DMS53 (cell line): ENCODE data around the gene SYTL4.

ENCODE experiments used
- DNase-seq: peaks from one replicate; lab custom pipeline; 2025; lab: John Stamatoyannopoulos, UW

The SYTL4 gene

DNA sequence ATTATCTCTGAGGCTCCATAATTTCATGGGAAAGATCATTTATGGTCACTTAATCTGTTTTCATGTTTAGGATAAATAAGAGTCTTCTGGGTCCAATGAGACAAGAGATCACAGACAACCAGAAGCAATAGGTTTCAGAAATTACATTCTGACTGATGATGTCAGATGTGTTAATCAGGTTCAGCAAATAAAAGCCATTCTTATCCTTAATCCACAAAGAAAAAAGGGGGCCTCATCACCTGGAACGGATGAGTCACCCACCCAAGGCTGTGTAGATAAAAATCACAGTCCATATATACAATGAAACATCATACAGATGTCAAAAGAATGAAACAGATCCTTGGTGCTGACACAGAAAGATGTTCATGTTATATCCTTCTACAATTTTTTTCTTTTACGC lies 36.6 kb downstream of the SYTL4 start:
- peak; percentile 84 for DNase-seq

DNA sequence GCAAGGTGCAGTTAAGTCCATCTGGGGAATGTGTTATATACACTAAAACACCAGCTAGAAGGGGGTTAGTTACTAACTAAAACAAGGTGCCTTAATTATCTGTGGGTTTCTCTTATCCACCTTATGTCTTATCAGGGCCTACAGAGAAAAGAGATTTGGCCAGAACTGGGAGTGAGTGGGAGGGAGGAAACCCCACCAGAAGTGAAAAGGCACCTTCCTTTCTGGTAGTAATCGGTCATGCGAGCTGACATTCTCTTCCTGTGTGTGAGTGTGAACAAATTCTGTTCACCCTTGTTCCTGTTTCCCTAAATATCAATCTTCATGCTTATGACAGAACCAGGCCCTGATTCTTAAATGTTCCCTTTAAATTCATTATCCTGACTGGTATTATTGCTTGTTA lies 44.4 kb downstream of the SYTL4 start:
- no peak for DNase-seq

DNA sequence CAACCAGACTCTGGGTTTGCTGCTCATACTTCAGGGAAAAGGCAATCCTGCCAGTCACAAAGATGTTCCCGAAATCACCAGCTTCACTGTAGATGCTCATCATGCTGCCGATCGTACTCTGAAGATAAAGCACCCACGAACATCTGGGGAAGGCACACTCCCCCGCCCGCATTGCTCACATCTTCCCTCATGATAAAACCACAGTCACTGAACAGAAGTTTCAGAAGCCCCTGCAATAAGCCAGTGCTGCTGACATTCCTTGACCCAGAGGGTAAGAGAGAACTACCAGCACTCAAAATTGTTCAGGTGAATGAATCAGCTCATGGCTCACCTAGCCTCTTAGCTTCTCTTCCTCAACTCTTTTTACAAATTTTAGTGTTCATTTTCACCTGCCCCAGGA lies 44.8 kb downstream of the SYTL4 start:
- no peak for DNase-seq

DNA sequence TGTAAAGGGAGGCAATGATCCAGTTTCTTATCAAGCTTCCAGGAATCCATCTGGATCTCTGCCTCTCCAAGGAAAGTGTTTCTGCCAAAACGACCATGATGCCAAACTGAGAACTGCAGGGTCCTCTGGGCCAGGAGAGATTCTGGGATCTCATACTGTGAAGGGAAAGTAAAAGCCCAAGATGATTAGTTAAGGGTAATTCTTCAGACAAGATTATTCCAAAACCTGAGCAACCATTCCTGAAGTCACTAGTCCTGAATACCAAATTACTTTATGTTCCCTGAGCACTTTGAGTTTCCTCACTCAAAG lies 46.0 kb downstream of the SYTL4 start:
- DNase-seq = no peak

DNA sequence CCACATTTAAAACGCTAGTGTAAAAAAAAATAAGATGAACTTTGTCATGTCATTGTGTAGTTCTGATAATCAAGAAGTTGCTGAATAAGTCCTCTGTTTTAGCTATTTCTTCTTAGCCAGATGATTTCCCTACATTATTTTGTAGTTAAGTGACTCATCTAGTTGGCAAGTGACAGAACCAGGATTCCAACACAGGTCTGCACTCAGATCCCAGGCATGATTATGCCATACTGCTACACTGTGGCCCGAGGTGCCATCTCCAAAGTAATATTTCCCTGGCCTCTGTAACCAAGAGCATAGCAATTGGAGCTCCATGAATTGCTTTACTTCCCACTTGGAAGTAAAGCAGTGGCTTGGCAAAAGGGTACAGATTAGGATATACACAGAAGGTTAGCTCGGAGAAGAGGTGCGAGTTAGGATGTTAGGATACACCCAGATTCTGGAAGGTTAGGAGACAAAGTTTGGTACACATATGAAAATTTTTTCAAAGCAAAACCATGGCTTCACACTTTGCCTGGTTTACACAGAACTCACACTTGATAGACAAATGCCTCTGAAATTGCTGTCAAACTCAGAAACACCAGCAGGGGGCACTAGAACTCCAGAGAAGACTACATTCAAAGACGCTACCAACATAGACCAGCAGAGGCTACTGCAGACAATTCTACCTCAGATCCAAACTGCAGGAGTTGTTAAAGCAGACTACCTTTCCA lies 46.5 kb downstream of the SYTL4 start:
- DNase-seq = peak; percentile 83

DNA sequence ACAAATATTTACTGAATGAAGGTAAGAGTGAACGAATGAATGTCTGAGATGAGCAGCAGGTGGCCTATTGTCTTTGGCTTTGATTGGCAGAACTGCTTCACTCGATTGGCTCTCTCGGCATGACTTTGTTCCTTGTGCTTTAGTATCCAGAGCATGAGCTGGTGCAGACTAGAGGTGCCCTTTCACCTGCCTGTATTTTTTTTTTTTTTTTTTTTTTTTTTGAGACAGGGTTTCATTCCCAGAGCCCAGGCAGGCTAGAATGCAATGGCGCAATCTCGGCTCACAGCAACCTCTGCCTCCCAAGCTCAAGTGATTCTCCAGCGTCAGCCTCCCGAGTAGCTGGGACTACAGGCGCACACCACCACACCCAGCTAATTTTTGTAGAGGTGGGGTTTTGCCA lies 49.0 kb downstream of the SYTL4 start:
- no peak for DNase-seq

DNA sequence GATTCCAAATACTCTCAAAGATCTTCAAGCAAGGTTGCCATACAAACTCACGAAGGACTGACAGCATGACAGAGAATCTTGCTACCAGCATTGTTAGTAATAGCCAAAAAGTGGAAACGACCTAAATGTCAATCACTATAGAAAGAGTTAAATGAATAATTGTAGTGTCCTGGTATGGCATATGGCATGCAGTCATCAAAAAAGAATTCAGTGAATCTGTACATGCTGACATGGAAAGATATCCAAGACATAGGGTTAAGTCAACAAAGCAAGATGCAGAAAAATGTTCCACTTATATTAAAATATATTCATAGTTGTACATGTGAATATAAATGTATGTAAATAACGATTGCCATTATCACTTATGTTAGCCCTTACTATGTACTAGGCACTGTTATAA lies 50.3 kb downstream of the SYTL4 start:
- no peak for DNase-seq

DNA sequence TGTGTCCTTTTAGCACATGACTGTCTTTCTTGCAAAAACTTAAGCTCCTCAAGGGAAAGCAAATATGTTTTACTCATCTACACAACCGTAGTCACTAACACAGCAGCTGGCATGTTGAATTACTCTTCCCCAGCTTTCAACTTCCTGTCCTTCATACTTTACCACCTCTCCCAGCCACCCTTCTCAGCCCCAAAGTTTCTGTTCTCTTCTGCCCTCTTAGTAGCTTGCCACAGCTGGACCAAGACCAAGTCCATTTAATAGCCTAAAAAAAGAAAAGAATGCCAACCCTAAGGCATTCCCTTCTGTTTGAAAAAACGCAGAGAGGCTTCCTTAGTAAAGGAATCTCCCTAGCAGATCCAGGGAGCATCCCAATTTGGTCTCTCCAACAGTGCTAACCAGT lies 51.2 kb downstream of the SYTL4 start:
- no peak for DNase-seq

DNA sequence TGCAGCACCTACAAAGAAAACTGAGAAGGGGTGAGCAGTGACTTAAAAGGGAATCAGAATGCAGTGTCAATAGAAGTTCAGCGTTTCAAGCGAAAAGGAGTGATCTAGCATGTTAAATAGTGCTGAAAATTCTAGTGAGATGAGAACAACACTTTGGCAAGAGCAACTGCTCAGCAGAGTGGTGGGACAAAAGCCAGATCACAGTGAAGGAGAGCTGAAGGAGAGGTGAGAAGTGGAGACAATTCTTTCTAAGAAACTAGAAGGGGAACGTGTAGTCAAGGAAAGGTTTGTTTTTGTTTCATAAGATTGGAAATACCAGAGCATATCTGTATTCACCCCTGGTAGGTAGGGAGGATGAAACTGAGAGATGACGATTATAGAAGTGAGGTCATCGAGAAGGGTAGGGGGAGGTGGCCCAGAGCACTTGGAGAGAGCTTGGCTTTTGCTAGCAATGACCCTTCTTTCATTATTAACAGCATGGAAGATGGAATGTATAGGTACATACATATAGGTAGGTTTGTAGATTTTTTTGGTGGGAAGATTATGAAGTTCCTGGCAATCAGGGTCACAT lies 54.2 kb downstream of the SYTL4 start:
- DNase-seq = no peak

DNA sequence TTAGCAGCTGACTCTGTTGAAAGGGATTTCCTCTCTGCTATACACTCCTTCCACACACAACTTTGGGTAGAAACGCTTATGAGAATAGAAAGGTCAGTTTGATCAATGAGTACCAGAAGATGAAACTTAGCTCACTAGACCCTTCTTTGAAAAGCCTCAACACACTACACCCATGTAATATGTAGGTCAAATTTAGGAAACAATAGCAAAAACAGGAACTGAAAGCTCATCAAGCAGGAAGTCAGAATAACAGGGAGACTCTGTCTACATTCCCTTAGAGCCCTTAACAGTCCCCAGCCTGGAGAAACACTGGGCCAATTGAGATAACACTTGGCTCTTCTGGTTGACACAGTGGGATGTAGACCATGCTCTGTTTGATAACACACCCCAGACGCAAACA lies 57.2 kb downstream of the SYTL4 start:
- no peak for DNase-seq

DNA sequence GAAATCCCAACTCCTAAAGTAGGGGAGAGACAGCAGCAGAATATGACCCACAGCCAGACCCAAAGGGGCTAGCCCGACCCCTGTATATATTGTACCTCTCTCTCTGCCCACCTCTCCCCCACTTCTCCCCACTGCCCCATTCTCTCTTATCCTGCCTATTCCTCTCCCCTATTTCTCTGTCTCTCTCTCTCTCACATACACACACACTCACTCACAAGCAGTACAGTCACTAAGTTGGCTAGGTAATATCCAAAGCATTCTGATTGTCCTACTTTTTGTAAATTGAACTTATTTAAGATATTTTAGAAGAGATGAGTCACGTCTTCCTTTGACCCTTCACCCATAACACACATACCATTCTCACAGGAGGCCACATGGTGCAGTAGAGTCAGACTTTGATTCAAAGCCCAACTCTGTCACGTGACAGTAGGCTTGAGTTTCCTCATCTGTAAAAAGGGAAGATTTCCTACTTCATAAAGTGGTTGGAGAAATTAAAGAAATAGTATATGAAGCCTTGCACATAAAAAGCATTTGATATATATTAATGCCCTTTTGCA lies 58.4 kb downstream of the SYTL4 start:
- no peak for DNase-seq

DNA sequence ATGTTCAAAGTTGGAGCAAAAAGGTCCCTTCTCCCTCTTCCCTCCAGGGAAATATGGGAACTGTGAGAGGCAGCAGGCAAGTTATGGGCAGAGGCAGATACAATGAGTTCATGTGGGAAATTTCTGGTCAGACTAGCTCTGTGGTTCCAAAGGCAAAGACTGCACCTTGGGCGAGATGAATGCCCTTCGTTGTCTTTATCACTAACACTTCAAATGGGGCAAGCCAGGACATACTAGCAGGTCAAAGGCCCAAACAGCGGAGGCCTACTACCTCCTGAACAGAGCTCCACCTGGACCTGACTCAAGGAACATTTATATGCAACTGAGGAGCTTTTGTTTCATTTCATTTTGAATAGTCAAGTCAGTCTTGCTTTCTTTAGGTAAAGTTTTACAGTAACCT lies 59.0 kb downstream of the SYTL4 start:
- DNase-seq = no peak

DNA sequence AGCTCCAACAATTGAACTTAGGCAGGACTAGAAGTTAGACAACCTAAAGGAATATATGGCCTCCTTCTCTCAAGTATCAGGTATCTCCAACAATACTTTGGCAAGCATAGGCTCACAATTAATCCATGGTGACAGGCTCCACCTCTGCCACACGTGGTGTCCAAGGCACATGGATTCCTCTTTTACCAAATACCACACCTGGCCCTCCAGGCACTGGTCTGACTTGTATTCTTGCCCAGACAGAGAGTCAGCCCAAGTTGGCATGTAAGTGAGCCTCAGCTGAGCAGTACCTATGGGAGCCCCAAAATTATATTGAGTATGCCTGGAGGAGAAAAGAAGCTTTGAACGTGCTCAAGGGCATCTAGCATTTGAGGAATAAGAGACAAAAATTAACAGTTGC lies 68.3 kb downstream of the SYTL4 start:
- DNase-seq = peak; percentile 50

DNA sequence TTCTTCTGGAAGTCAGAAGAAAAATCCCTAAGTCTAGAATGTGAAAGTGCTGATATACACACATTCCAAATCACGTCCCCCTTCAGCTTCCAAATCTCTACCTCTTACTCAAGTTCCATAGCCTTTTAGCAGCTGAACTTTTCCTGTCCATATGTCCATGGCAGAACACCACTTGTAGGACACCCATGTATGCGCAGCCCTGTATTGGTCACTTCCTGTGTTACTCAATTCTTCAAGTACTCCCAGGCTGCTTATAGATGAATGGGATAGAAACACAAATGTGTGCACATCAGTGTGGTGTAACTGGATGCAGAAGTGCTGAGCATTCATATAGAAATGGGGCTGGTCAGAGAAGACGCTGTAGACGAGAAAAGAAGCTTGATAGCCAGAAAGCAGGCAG lies 69.1 kb downstream of the SYTL4 start:
- DNase-seq = peak; percentile 59

DNA sequence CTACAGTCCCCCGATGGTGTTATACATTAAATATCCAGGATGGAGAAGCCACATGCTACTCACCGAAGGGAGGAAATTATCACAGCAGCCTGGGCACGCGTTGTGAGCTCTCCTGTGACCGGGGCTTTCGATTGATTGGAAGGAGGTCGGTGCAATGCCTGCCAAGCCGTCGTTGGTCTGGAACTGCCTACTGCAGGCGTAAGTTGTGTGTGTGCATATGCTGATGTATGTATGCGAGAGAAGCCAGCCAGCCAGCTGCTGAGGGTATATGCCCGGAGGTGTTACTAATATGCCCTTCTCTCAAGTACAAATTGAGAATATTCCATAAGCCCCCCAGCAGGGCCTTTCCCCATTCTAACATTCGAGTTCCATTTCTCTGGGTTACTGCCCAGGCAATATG lies 69.8 kb downstream of the SYTL4 start:
- no peak for DNase-seq

DNA sequence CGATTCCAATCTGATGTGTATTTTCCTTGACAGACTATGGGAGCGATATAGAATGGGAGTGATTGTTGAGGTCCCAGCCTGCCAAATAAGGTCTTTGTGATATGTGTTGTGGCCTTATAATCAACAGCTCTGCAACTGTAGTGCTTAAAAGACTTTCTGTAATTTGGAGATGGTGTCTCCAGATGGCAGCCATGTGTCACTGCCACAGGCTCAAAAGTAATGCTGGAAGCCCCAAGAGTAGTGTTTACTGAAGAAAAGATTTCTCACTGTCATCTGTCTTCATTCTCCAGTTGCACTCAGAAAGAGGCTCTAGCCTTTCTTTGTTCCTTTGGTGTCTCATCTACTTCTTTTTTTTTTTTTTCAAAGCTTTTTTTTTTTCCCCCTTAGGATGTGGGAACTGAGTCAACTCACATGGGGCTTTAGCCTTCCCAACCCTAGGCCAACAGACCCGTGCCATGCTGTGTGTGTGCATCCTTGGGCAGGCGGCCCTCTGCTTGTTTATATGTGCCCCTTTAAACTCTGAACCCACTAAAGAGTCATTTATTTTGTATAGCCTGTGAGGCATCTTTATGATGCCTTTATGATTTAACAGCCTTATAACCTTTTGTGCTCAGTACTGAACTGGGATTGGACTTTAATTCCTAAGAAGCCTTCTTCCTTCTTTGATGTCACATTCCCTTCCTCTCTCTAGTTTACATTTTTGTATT lies 72.3 kb downstream of the SYTL4 start:
- DNase-seq = peak; percentile 32

DNA sequence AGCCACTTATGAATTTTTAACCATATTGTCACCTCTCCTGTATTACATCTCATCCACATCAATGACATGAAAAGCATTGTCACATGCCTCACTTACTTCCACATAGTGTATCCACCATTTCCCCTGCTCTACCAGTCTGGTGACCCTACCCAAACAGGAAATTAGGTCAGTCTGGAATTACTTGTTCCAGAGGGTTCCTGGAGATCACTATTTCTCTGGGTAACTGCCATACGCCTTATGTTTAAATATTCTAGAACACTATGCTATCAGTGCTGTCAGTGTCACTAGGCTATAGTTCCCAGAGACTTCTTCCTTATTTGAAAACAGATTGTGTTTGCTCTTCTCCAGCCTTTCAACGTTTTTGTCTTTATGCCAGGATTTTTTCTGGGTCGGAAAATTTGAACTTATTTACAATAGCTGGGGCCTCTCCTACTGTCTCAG lies 73.0 kb downstream of the SYTL4 start:
- peak; percentile 47 for DNase-seq

DNA sequence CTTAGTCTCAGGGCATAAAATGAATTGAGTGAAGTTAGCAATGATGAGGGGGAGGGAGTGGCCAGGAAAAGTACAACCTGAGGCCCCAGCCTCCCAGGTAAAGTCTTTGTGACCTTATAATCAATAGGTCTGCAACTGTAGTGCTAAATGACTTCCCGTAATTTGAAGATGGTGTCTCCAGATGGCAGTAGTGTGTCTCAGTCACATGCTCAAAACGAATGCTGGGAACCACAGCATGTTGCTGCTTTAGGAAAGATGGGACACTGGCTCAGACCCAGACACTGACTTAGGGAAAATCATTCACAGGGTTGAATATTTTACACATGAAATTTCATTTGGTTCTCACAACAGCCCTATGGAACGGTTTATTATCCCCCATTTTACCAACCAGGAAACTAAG lies 77.7 kb downstream of the SYTL4 start:
- DNase-seq = peak; percentile 65

DNA sequence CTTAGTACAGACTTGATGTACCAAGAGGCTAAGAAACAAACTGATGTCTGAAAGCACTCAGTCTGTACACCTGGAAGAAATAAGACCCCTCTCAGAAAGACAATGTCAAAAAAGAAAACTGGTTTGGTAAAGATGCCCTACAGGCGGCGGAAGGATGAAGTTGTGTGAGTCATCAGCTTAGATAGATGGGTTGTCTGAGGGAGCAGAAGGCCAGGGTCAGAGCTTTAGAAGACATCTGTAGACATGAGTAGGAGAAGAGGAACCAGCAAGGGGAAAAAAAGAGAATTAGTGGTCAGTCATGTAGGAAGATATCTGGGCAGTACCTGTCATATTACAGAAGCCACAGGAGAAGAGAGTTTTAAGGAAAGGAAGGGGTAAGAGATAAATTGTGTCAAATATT lies 79.7 kb downstream of the SYTL4 start:
- no peak for DNase-seq

DNA sequence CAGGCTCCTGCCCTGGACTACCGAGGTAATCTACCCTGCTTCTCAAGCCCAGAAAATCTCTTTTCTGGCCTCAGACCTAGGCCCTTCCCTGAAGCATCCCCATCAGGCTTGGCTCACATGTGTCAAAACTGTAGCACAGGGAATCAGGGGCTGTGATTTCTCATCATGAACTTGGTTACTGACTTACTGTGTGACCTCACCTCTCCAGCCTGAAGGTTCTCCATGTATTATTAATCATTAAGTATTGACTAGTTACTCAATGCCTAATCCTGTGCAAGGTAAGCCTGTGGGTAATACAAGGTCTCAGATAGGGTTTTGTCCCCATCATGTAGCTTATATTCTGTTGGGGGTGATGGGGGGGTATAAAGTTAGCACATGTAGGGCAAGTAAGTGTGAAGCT lies 81.1 kb downstream of the SYTL4 start:
- no peak for DNase-seq

DNA sequence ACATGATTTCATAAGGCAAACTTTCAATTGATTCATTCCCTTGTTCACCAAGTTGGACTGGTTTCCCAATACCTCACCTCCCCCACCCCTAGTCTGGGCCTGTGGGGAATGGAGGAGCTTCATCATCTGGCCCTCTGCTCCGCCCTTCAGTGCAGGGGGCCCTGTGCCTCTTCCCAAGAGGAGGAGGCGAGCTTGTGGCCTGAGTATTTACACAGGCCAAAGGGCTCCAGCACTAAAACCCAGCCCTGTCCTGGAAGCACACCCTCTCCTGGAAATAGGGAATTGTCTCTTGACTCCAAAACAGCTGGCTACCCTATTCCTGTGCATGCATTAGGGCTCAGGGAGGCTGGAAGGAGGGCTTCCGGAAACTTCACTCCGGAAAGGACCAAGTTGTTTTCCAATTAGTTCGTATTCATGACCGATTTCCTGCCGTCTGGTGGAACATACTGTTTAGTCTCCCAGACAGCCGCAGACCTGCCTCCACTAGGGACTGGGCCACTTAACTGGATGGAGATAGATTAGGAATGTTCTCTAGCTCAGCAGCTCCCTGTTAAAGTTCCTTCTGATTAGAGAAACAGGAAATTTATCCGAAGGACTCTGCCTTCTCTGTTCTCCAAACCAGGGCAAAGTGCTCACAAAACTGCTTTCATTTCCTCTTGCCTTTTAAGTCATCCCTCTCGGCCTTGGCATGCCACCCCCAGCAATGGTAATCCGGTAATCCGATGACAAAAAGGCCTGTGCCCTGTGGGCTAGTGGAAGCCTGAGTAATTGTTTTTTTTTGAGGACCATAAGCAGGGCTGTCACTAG lies 82.2 kb downstream of the SYTL4 start:
- DNase-seq = peak; percentile 2
